ENCODE data around the gene HPN.
"Not testable (repeated sequence)": the region's sequence is repeated elsewhere in the genome, so short reads cannot be mapped to it uniquely, and the experiment has no call there.

DNA sequence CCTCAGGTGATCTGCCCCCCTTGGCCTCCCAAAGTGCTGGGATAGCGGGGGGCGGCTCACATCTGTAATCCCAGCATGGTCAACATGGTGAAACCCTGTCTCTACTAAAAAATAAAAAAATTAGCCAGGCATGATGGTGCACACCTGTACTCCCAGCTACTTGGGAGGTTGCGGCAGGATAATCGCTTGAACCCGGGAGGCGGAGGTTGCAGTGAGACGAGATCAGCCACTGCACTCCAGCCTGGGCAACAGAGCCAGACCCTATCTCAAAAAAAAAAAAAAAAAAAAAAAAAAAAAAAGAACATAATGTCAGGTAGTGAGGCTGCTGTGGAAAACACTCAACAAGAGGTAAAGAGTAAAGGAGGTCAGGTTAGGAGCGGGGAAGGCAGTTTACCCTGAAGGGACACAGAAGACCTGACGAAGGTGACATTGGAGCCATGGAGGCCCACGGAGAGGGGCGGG lies 12.2 kb upstream of the HPN start:
- not testable (repeated sequence) for TF ChIP-seq FOXA3 (CRISPR knock-in tag; IDR thresholded peaks at IDR 0.05); ZNF607 (CRISPR knock-in tag; IDR thresholded peaks at IDR 0.05; ENCODE audit: borderline replicate concordance); EZH2 (conservative IDR thresholded peaks at IDR 0.05; ENCODE audit: low read depth, low read length); RXRA (CRISPR knock-in tag; IDR thresholded peaks at IDR 0.05); RAD51 (IDR thresholded peaks at IDR 0.05; ENCODE audit: borderline replicate concordance); POLR2AphosphoS2 (IDR thresholded peaks at IDR 0.05; ENCODE audit: low read depth, low read length); HMG20B (CRISPR knock-in tag; conservative IDR thresholded peaks at IDR 0.05)
- TF ChIP-seq, protein P1, sequence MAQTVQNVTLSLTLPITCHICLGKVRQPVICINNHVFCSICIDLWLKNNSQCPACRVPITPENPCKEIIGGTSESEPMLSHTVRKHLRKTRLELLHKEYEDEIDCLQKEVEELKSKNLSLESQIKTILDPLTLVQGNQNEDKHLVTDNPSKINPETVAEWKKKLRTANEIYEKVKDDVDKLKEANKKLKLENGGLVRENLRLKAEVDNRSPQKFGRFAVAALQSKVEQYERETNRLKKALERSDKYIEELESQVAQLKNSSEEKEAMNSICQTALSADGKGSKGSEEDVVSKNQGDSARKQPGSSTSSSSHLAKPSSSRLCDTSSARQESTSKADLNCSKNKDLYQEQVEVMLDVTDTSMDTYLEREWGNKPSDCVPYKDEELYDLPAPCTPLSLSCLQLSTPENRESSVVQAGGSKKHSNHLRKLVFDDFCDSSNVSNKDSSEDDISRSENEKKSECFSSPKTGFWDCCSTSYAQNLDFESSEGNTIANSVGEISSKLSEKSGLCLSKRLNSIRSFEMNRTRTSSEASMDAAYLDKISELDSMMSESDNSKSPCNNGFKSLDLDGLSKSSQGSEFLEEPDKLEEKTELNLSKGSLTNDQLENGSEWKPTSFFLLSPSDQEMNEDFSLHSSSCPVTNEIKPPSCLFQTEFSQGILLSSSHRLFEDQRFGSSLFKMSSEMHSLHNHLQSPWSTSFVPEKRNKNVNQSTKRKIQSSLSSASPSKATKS (CRISPR knock-in tag; IDR thresholded peaks at IDR 0.05), result not testable (repeated sequence)
- TF ChIP-seq, protein P2, sequence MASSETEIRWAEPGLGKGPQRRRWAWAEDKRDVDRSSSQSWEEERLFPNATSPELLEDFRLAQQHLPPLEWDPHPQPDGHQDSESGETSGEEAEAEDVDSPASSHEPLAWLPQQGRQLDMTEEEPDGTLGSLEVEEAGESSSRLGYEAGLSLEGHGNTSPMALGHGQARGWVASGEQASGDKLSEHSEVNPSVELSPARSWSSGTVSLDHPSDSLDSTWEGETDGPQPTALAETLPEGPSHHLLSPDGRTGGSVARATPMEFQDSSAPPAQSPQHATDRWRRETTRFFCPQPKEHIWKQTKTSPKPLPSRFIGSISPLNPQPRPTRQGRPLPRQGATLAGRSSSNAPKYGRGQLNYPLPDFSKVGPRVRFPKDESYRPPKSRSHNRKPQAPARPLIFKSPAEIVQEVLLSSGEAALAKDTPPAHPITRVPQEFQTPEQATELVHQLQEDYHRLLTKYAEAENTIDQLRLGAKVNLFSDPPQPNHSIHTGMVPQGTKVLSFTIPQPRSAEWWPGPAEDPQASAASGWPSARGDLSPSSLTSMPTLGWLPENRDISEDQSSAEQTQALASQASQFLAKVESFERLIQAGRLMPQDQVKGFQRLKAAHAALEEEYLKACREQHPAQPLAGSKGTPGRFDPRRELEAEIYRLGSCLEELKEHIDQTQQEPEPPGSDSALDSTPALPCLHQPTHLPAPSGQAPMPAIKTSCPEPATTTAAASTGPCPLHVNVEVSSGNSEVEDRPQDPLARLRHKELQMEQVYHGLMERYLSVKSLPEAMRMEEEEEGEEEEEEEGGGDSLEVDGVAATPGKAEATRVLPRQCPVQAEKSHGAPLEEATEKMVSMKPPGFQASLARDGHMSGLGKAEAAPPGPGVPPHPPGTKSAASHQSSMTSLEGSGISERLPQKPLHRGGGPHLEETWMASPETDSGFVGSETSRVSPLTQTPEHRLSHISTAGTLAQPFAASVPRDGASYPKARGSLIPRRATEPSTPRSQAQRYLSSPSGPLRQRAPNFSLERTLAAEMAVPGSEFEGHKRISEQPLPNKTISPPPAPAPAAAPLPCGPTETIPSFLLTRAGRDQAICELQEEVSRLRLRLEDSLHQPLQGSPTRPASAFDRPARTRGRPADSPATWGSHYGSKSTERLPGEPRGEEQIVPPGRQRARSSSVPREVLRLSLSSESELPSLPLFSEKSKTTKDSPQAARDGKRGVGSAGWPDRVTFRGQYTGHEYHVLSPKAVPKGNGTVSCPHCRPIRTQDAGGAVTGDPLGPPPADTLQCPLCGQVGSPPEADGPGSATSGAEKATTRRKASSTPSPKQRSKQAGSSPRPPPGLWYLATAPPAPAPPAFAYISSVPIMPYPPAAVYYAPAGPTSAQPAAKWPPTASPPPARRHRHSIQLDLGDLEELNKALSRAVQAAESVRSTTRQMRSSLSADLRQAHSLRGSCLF (CRISPR knock-in tag; IDR thresholded peaks at IDR 0.05; ENCODE audit: borderline replicate concordance), result not testable (repeated sequence)
- TF ChIP-seq, protein P3, sequence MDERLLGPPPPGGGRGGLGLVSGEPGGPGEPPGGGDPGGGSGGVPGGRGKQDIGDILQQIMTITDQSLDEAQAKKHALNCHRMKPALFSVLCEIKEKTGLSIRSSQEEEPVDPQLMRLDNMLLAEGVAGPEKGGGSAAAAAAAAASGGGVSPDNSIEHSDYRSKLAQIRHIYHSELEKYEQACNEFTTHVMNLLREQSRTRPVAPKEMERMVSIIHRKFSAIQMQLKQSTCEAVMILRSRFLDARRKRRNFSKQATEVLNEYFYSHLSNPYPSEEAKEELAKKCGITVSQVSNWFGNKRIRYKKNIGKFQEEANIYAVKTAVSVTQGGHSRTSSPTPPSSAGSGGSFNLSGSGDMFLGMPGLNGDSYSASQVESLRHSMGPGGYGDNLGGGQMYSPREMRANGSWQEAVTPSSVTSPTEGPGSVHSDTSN (CRISPR knock-in tag; IDR thresholded peaks at IDR 0.05), result not testable (repeated sequence)
- TF ChIP-seq, protein P4, sequence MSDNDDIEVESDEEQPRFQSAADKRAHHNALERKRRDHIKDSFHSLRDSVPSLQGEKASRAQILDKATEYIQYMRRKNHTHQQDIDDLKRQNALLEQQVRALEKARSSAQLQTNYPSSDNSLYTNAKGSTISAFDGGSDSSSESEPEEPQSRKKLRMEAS (IDR thresholded peaks at IDR 0.05), result not testable (repeated sequence)
